ENCODE data around the gene LRIG1.

- no peak for TF ChIP-seq POLR2AphosphoS5 (IDR thresholded peaks at IDR 0.05; ENCODE audit: low read depth, low read length)
- TF ChIP-seq CTCF (IDR thresholded peaks at IDR 0.05) = no peak
- TF ChIP-seq REST (IDR thresholded peaks at IDR 0.05; ENCODE audit: insufficient read depth in 1 of 2, low read depth in 2 of 2, low read length in 1 of 2) = no peak
Measured at GRCh38 chr3:66482018-66482404, 18.8 kb downstream of the LRIG1 start.

All from Panc1 (cell line).